VCaP (cell line): ENCODE measurements around the gene LCNL1.

ENCODE experiments used
- H3K27ac ChIP-seq: fragments of 450-650 bp; 2 replicates; pipeline ENCODE4 v1.5.1; 2017
- TF ChIP-seq, protein P1 (sequence below): fragments of 450-650 bp; conservative IDR thresholded peaks from 2 replicates; pipeline ENCODE4 v1.5.1; 2017; ENCODE audit warnings: mild to moderate bottlenecking, moderate library complexity

LCNL1 gene

GRCh38 chr9:137007816-137008270, 25.1 kb downstream of the LCNL1 start:
- no peak overlapping the region; the same call in 1 of the 2 replicates for H3K27ac ChIP-seq
- TF ChIP-seq, protein P1, sequence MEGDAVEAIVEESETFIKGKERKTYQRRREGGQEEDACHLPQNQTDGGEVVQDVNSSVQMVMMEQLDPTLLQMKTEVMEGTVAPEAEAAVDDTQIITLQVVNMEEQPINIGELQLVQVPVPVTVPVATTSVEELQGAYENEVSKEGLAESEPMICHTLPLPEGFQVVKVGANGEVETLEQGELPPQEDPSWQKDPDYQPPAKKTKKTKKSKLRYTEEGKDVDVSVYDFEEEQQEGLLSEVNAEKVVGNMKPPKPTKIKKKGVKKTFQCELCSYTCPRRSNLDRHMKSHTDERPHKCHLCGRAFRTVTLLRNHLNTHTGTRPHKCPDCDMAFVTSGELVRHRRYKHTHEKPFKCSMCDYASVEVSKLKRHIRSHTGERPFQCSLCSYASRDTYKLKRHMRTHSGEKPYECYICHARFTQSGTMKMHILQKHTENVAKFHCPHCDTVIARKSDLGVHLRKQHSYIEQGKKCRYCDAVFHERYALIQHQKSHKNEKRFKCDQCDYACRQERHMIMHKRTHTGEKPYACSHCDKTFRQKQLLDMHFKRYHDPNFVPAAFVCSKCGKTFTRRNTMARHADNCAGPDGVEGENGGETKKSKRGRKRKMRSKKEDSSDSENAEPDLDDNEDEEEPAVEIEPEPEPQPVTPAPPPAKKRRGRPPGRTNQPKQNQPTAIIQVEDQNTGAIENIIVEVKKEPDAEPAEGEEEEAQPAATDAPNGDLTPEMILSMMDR = no peak

DNA sequence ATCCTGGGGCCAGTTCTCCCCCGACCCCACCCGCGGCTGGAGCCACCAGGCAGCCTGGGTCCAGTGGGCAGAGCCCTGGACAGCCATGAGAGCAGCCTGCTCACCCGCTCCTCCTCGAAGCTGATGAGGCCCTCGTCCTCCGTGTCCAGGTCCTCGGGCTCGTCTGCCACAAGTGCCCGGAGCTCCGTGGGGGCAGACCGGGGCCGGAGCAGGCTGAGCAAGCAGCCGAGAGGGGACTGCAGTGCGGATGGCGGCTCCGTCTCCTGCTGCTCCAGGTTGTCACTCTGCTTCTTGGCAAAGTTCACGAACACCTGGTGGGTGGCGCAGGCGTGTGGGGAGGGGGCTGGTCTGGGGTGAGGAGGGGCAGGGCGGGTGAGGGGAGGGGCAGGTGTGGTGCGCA, 25.5 kb downstream of the LCNL1 start:
- no peak overlapping the region for H3K27ac ChIP-seq
- TF ChIP-seq, protein P1 = no peak

- TF ChIP-seq, protein P1 = no peak
- no peak overlapping the region for H3K27ac ChIP-seq
These were observed 26.4 kb downstream of the LCNL1 start for GRCh38 chr9:137009217-137009616.

GRCh38 chr9:137009938-137010732, 27.3 kb downstream of the LCNL1 start:
- H3K27ac ChIP-seq = no peak overlapping the region
- TF ChIP-seq, protein P1 = no peak

- H3K27ac ChIP-seq = no peak overlapping the region
- TF ChIP-seq, protein P1 = no peak
These were observed 28.4 kb downstream of the LCNL1 start for GRCh38 chr9:137011156-137011555.

DNA sequence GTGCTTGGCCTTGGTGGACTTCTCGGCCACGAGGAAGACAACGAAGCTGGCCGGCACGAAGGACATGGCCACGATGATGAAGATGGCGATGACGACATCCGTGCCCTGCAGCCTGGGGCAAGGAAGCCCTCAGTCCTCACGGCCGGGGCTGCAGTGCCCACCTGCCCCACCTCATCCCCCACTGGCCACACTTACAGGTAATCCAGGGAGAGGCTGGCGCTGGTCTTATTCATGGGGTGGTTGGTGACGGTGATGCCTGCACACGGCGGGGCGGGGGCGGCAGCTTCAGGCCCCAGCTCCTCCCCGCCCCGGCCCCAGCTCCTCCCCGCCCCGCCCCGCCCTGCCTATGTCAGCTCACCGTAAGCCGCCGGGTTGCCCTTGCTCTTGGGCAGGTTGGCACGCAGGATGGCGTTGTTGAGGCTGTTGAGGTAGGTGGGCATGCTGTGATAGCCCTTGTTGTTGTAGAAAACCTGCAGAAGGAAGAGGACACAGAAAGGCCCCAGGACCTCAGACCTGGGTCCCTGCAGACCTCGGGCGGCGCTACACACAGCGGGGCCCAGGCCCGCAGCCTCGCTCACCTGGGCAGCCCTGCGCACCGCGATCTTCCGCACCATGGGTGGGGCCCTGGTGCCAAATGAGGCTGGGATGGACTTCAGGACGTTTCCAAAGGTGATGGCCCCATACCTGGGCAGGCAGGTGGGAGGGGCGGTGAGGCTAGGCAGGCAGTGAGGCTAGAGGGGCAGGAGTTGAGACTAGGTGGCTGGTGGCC, 29.3 kb downstream of the LCNL1 start:
- no peak overlapping the region for H3K27ac ChIP-seq
- TF ChIP-seq, protein P1 = no peak
